OCI-LY1 (cell line): Measurements from ENCODE around the gene POLR3E.

Experiments used
- H2AFZ ChIP-seq: fragments of 200-600 bp; sonication (generic), shearing (Covaris generic); 2 replicates; pipeline ENCODE4 v1.6.0; 2014; ENCODE audit warnings: antibody characterized with exemption, mild to moderate bottlenecking, low read length
- H3F3A ChIP-seq: fragments of 200-600 bp; sonication (generic), shearing (Covaris generic); 2 replicates; pipeline ENCODE4 v1.6.0; 2014; ENCODE audit warnings: mild to moderate bottlenecking, antibody characterized with exemption, low read length, moderate library complexity; ENCODE audit not compliant: insufficient read depth
- H3K27ac ChIP-seq: fragments of 200-600 bp; sonication (generic); 2 replicates; pipeline ENCODE4 v1.5.1; 2014; ENCODE audit warnings: low read length, mixed run types, mild to moderate bottlenecking, low read depth; ENCODE audit not compliant: poor library complexity, severe bottlenecking
- H3K27me3 ChIP-seq: fragments of 200-600 bp; sonication (generic); 2 replicates; pipeline ENCODE4 v1.6.0; 2014; ENCODE audit warnings: antibody characterized with exemption, mild to moderate bottlenecking, low read length, moderate library complexity; ENCODE audit not compliant: insufficient read depth
- H3K36me3 ChIP-seq: fragments of 200-600 bp; sonication (generic); 2 replicates; pipeline ENCODE4 v1.6.1; 2014; ENCODE audit warnings: mild to moderate bottlenecking, antibody characterized with exemption, low read length, moderate library complexity, mixed read lengths; ENCODE audit not compliant: insufficient read depth
- H3K4me1 ChIP-seq: fragments of 200-600 bp; sonication (generic); 2 replicates; pipeline ENCODE4 v1.5.1; 2014; ENCODE audit warnings: mild to moderate bottlenecking, low read length, moderate library complexity; ENCODE audit not compliant: insufficient read depth, severe bottlenecking
- H3K4me2 ChIP-seq: fragments of 200-600 bp; sonication (generic), shearing (Covaris generic); 2 replicates; pipeline ENCODE4 v1.6.1; 2014; ENCODE audit warnings: low read length
- H3K4me3 ChIP-seq: fragments of 200-600 bp; sonication (generic); 2 replicates; pipeline ENCODE4 v1.5.1; 2014; ENCODE audit warnings: low read length, low read depth, mild to moderate bottlenecking, mixed read lengths; ENCODE audit not compliant: poor library complexity, severe bottlenecking
- H3K79me2 ChIP-seq: fragments of 200-600 bp; shearing (Covaris generic); 2 replicates; pipeline ENCODE4 v1.6.1; 2016; ENCODE audit warnings: mixed run types, low read length, mixed read lengths; ENCODE audit not compliant: insufficient read depth
- H3K9ac ChIP-seq: fragments of 200-600 bp; sonication (generic), shearing (Covaris generic); 2 replicates; pipeline ENCODE4 v1.6.1; 2014; ENCODE audit warnings: mild to moderate bottlenecking, low read length, mixed read lengths
- H3K9me2 ChIP-seq: fragments of 200-600 bp; sonication (generic), shearing (Covaris generic); 2 replicates; pipeline ENCODE4 v1.6.1; 2014; ENCODE audit warnings: low read depth, mild to moderate bottlenecking, low read length, mixed read lengths
- H3K9me3 ChIP-seq: fragments of 200-600 bp; shearing (Covaris generic); 2 replicates; pipeline ENCODE4 v1.6.1; 2014; ENCODE audit warnings: low read length, mixed read lengths
- H4K20me1 ChIP-seq: fragments of 200-600 bp; sonication (generic), shearing (Covaris generic); 2 replicates; pipeline ENCODE4 v1.6.0; 2016; ENCODE audit warnings: mild to moderate bottlenecking, low read length; ENCODE audit not compliant: insufficient read depth
- CTCF ChIP-seq: fragments of 200-600 bp; sonication (generic), shearing (Covaris generic); IDR thresholded peaks from 2 replicates; pipeline ENCODE4 v1.5.1; 2017; ENCODE audit warnings: mild to moderate bottlenecking, antibody characterized with exemption, low read length, moderate library complexity, mixed read lengths
- EZH2 ChIP-seq: fragments of 200-600 bp; sonication (generic), shearing (Covaris generic); IDR thresholded peaks from 2 replicates; pipeline ENCODE4 v1.8.0; 2017; ENCODE audit warnings: borderline replicate concordance, mixed run types, mild to moderate bottlenecking, antibody characterized with exemption, low read length, moderate library complexity, mixed read lengths

POLR3E gene

GRCh38 chr16:22307838-22308237, 10.6 kb downstream of the POLR3E start:
- no peaks in the 10 kb centered on the region for H3K79me2 ChIP-seq
- H3K27me3 ChIP-seq: no peaks in the 10 kb centered on the region
- no peak overlapping the region for H3K4me3 ChIP-seq
- no peaks in the 10 kb centered on the region for H3K9me2 ChIP-seq
- peaks cover 85% of the 10 kb centered on the region for H3K36me3 ChIP-seq
- no peak overlapping the region for H3K4me2 ChIP-seq
- no peaks in the 10 kb centered on the region for H3K9me3 ChIP-seq
- no peak for TF ChIP-seq CTCF
- TF ChIP-seq EZH2: no peak
- no peak overlapping the region for H3K9ac ChIP-seq
- no peak overlapping the region for H3K27ac ChIP-seq
- H2AFZ ChIP-seq: no peak overlapping the region
- no peaks in the 10 kb centered on the region for H4K20me1 ChIP-seq
- H3F3A ChIP-seq: no peaks in the 10 kb centered on the region
- H3K4me1 ChIP-seq: no peaks in the 10 kb centered on the region

- Histone ChIP-seq H3K36me3 (peaks cover 87% of the 10 kb centered on the region), H3K9me3 (no peaks in the 10 kb centered on the region), H3K27ac (no peak overlapping the region), H3K4me3 (no peak overlapping the region), H3K4me2 (no peak overlapping the region), H2AFZ (no peak overlapping the region), H3K79me2 (no peaks in the 10 kb centered on the region), H3K27me3 (no peaks in the 10 kb centered on the region), H4K20me1 (no peaks in the 10 kb centered on the region), H3K4me1 (no peaks in the 10 kb centered on the region), H3F3A (no peaks in the 10 kb centered on the region), H3K9me2 (no peaks in the 10 kb centered on the region), H3K9ac (no peak overlapping the region)
- TF ChIP-seq CTCF (no peak), EZH2 (no peak)
Measured at GRCh38 chr16:22308824-22309520, 11.8 kb downstream of the POLR3E start.

GRCh38 chr16:22311520-22311919, 14.3 kb downstream of the POLR3E start:
- no peaks in the 10 kb centered on the region for H3K4me1 ChIP-seq
- no peak overlapping the region for H3K9ac ChIP-seq
- no peak overlapping the region for H3K4me2 ChIP-seq
- peaks cover 84% of the 10 kb centered on the region for H3K36me3 ChIP-seq
- H3K9me3 ChIP-seq: no peaks in the 10 kb centered on the region
- no peak overlapping the region for H3K27ac ChIP-seq
- H3K79me2 ChIP-seq: no peaks in the 10 kb centered on the region
- TF ChIP-seq EZH2 (no peak), CTCF (no peak)
- no peaks in the 10 kb centered on the region for H3K9me2 ChIP-seq
- no peaks in the 10 kb centered on the region for H3K27me3 ChIP-seq
- H3F3A ChIP-seq: no peaks in the 10 kb centered on the region
- H2AFZ ChIP-seq: no peak overlapping the region
- H4K20me1 ChIP-seq: no peaks in the 10 kb centered on the region
- no peak overlapping the region for H3K4me3 ChIP-seq
